ENCODE results near the gene NDUFAF7.

DNA sequence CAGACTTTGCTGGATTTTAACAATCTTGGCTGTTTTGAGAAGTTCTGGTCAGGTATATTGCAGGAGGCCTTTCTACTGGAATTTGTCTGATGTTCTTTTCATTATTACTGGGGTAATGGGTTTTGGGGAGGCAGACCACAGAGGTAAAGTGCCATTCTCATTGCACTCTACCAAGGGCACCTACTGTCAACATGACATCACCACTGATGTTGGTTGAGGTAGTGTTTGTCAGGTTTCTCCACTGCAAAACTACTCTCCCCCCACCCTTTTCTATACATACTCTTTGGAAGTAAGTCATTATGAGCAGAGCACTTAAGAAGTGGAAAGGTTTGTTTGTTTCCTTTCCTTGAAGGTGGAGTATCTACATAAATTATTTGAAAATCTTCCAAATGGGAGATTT lies 66.2 kb downstream of the NDUFAF7 start:
- TF ChIP-seq, protein P1, sequence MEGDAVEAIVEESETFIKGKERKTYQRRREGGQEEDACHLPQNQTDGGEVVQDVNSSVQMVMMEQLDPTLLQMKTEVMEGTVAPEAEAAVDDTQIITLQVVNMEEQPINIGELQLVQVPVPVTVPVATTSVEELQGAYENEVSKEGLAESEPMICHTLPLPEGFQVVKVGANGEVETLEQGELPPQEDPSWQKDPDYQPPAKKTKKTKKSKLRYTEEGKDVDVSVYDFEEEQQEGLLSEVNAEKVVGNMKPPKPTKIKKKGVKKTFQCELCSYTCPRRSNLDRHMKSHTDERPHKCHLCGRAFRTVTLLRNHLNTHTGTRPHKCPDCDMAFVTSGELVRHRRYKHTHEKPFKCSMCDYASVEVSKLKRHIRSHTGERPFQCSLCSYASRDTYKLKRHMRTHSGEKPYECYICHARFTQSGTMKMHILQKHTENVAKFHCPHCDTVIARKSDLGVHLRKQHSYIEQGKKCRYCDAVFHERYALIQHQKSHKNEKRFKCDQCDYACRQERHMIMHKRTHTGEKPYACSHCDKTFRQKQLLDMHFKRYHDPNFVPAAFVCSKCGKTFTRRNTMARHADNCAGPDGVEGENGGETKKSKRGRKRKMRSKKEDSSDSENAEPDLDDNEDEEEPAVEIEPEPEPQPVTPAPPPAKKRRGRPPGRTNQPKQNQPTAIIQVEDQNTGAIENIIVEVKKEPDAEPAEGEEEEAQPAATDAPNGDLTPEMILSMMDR (IDR thresholded peaks at IDR 0.05), result no peak
- no peak for TF ChIP-seq POLR2A (IDR thresholded peaks at IDR 0.05)
